Breast epithelium (tissue), 4 donors: ENCODE results near the gene FLCN. TPM values are rescaled to one million over a fixed set of nuclear protein-coding genes. Genes with fewer than 3 reads are reported as not detected.

Source experiments
- DNase-seq, 2 donors: peaks; one replicate each; pipeline ENCODE4 v3.0.0-alpha.2; 2019; ENCODE audit warnings: low spot score in 2 of 2
- H3K27ac ChIP-seq, 2 donors: fragments of 200-600 bp; sonication (generic) in 1 of 2; one replicate each; pipeline ENCODE4 v1.5.1; 2016 to 2019; ENCODE audit warnings: mild to moderate bottlenecking in 1 of 2
- H3K27me3 ChIP-seq, 2 donors: fragments of 200-600 bp; sonication (generic) in 1 of 2; one replicate each; pipeline versions ENCODE4 v1.5.1 to v1.6.0; 2017 to 2019; ENCODE audit warnings: control low read depth in 1 of 2, mild to moderate bottlenecking in 1 of 2
- H3K36me3 ChIP-seq: fragments of 200-600 bp; one replicate; pipeline ENCODE4 v1.5.1; 2019
- H3K4me1 ChIP-seq, 2 donors: fragments of 200-600 bp; sonication (generic); one replicate each; pipeline ENCODE4 v1.5.1; 2016 to 2019; ENCODE audit warnings: control low read depth in 1 of 2
- H3K4me3 ChIP-seq, 3 donors: fragments of 200-600 bp; sonication (generic); 1 replicate in 2 of 3; 2 replicates in 1 of 3; pipeline ENCODE4 v1.5.1; 2016 to 2019; ENCODE audit warnings: mild to moderate bottlenecking in 3 of 3, moderate library complexity in 2 of 3
- H3K9me3 ChIP-seq, 2 donors: fragments of 200-600 bp; sonication (generic) in 1 of 2; one replicate each; pipeline ENCODE4 v1.5.1; 2016 to 2019; ENCODE audit warnings: control low read depth in 1 of 2
- POLR2A ChIP-seq: fragments of 450-650 bp; IDR thresholded peaks from one replicate; pipeline ENCODE4 v1.6.1; 2016; ENCODE audit warnings: antibody characterized with exemption, mild to moderate bottlenecking, moderate library complexity
- POLR2AphosphoS5 ChIP-seq, 3 donors: sonication (generic); formaldehyde crosslinking; IDR thresholded peaks; one replicate each; pipeline ENCODE4 v1.6.1; 2017; ENCODE audit warnings: antibody characterized with exemption in 3 of 3
- intact Hi-C: fragments of 100-400 bp; cut with DNase I; formaldehyde crosslinking; loops from one replicate; pipeline ENCODE4 v1.15.1; 2023; ENCODE audit warnings: low total_unique reads
- total RNA-seq, 3 donors: library from RNA; depleted of rRNA; stranded (reverse); fragments of >200 nt; gene quantifications; one replicate each; pipeline ENCODE4 v1.1.0, GENCODE V29; 2016
- TF ChIP-seq, protein P1 (sequence below), 3 donors: fragments of 450-650 bp; IDR thresholded peaks; one replicate each; pipeline ENCODE4 v1.5.1; 2016 to 2017; ENCODE audit warnings: antibody characterized with exemption in 3 of 3, mild to moderate bottlenecking in 3 of 3, moderate library complexity in 3 of 3

FLCN gene
- total RNA-seq, 3 donors from 2014 or later: 39.7 to 61.1 (median 57.0) TPM

DNA sequence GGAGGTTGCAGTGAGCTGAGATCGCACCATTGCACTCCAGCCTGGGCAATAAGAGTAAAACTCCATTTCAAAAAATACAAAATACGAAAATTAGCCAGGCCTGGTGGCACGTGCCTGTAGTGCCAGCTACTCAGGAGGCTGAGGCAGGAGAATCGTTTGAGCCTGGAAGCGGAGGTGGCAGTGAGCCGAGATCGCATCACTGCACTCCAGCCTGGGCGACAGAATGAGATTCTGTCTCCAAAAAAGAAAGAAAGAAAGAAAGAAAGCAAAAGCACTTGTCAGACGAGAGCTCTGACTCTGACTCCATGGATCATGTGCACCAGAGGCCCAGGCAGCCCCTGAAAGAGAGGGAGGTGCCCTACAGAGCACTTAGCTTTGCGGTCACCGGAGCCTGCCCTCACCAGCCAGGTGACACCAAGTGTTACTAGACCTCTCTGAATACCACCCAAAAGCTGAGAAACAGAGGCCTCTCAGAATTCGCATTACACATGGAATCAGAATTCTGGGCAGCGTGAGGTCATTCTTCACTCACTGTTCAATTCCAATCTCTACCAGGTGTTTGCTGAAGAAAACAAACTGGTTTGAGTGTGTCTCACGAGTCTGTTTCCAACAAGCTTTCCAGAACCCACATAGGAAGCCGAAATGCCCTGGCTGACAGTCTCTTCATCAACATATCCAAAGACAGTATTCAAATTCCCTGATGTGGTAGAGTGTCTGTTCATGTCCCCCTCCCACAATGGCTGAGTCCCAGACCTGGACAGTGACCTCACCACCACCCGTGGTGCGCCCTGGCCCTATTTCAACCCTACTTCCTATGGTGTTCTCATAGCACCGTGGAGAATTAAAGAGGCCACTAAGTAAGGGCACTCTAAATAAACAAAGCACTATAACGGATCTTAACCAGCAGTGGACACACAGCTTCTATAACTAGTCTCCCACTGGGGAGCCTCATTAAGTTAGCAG lies 1.5 kb downstream of the FLCN start:
- Histone ChIP-seq H3K4me3 (peak overlapping the region; percentile 94 to 100 (median 99)), H3K9me3 (no peaks in the 10 kb centered on the region), H3K27me3 (no peaks in the 10 kb centered on the region), H3K36me3 (no peaks in the 10 kb centered on the region), H3K27ac (peak overlapping the region; percentile 97 to 98), H3K4me1 (no peaks in the 10 kb centered on the region)
- TF ChIP-seq, protein P1, sequence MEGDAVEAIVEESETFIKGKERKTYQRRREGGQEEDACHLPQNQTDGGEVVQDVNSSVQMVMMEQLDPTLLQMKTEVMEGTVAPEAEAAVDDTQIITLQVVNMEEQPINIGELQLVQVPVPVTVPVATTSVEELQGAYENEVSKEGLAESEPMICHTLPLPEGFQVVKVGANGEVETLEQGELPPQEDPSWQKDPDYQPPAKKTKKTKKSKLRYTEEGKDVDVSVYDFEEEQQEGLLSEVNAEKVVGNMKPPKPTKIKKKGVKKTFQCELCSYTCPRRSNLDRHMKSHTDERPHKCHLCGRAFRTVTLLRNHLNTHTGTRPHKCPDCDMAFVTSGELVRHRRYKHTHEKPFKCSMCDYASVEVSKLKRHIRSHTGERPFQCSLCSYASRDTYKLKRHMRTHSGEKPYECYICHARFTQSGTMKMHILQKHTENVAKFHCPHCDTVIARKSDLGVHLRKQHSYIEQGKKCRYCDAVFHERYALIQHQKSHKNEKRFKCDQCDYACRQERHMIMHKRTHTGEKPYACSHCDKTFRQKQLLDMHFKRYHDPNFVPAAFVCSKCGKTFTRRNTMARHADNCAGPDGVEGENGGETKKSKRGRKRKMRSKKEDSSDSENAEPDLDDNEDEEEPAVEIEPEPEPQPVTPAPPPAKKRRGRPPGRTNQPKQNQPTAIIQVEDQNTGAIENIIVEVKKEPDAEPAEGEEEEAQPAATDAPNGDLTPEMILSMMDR (IDR thresholded peaks at IDR 0.05): no peak
- TF ChIP-seq POLR2AphosphoS5 (IDR thresholded peaks at IDR 0.05) (no peak), POLR2A (no peak)
- intact Hi-C loops: no loop called here
- DNase-seq: no peak

- Histone ChIP-seq H3K36me3 (no peaks in the 10 kb centered on the region), H3K27ac (no peak overlapping the region), H3K9me3 (no peaks in the 10 kb centered on the region), H3K4me1 (no peaks in the 10 kb centered on the region), H3K4me3 (no peak overlapping the region), H3K27me3 (no peaks in the 10 kb centered on the region)
- intact Hi-C loops: no loop called here
- DNase-seq: no peak
- no peak for TF ChIP-seq POLR2AphosphoS5 (IDR thresholded peaks at IDR 0.05)
- TF ChIP-seq POLR2A: no peak
- TF ChIP-seq, protein P1 (IDR thresholded peaks at IDR 0.05): no peak
These were observed 4.7 kb downstream of the FLCN start for GRCh38 chr17:17232303-17232621.

GRCh38 chr17:17231621-17232302 lies 5.2 kb downstream of the FLCN start:
- Histone ChIP-seq H3K9me3 (no peaks in the 10 kb centered on the region), H3K4me1 (no peaks in the 10 kb centered on the region), H3K27me3 (no peaks in the 10 kb centered on the region), H3K36me3 (no peaks in the 10 kb centered on the region), H3K27ac (no peak overlapping the region), H3K4me3 (no peak overlapping the region)
- intact Hi-C loops: no loop called here
- DNase-seq: no peak
- TF ChIP-seq, protein P1 (IDR thresholded peaks at IDR 0.05): no peak
- no peak for TF ChIP-seq POLR2A
- no peak for TF ChIP-seq POLR2AphosphoS5 (IDR thresholded peaks at IDR 0.05)

- DNase-seq: no peak
- TF ChIP-seq POLR2A: no peak
- TF ChIP-seq POLR2AphosphoS5 (IDR thresholded peaks at IDR 0.05): no peak
- TF ChIP-seq, protein P1 (IDR thresholded peaks at IDR 0.05): no peak
These were observed 7.3 kb downstream of the FLCN start for GRCh38 chr17:17229416-17230384.

More at GRCh38 chr17:17229416-17230384, 7.3 kb downstream of the FLCN start:
- H3K4me1 ChIP-seq: no peaks in the 10 kb centered on the region
- H3K36me3 ChIP-seq: peaks cover 5% of the 10 kb centered on the region
- no peaks in the 10 kb centered on the region for H3K9me3 ChIP-seq
- intact Hi-C loops: no loop called here
- no peaks in the 10 kb centered on the region for H3K27me3 ChIP-seq
- H3K27ac ChIP-seq: no peak overlapping the region
- H3K4me3 ChIP-seq: no peak overlapping the region
